Lower lobe of right lung (tissue), 2 donors: ENCODE measurements around the gene RASSF4. TPM values are rescaled to one million over a fixed set of nuclear protein-coding genes. Genes with fewer than 3 reads are reported as not detected.

Source experiments
- ATAC-seq, 2 donors: fragments of 200-7000 bp; cut with Tn5 transposase; one replicate each; pipeline ENCODE4 v1.9.1; 2020 to 2022; ENCODE audit warnings: mild to moderate bottlenecking in 2 of 2, moderate library complexity in 2 of 2
- DNase-seq: peaks from one replicate; pipeline ENCODE4 v3.0.0-alpha.2; 2020
- H3K27ac ChIP-seq: fragments of 200-600 bp; one replicate; pipeline ENCODE4 v1.8.0; 2022
- H3K27me3 ChIP-seq: fragments of 200-600 bp; one replicate; pipeline ENCODE4 v1.8.0; 2022; ENCODE audit warnings: low read depth
- H3K36me3 ChIP-seq: fragments of 200-600 bp; one replicate; pipeline ENCODE4 v1.8.0; 2022; ENCODE audit warnings: mild to moderate bottlenecking
- H3K4me1 ChIP-seq: fragments of 200-600 bp; one replicate; pipeline ENCODE4 v1.8.0; 2022
- H3K4me3 ChIP-seq: fragments of 200-600 bp; one replicate; pipeline ENCODE4 v1.8.0; 2022; ENCODE audit warnings: mild to moderate bottlenecking
- H3K9me3 ChIP-seq: fragments of 200-600 bp; one replicate; pipeline ENCODE4 v1.8.0; 2022
- intact Hi-C: fragments of 100-400 bp; cut with DNase I; formaldehyde crosslinking; loops from one replicate; pipeline ENCODE4 v1.11.0; 2022
- total RNA-seq: library from RNA; stranded (reverse); fragmentation: NEBNext Ultra II Directional; extraction: Animal tissue kit (Norgen Biotek cat#: 25700); gene quantifications from one replicate; pipeline ENCODE4 v1.2.1, GENCODE V29; 2021
- TF ChIP-seq, protein P1 (sequence below): fragments of 200-600 bp; IDR thresholded peaks from one replicate; pipeline ENCODE4 v1.8.0; 2022; ENCODE audit warnings: antibody characterized with exemption, mild to moderate bottlenecking
- donor health status: DM: no; HTN: yes; CAD: no; lungs with severe emphysema.

The RASSF4 gene
- total RNA-seq, 1 donor from 2014 or later, result 49.0 TPM

- Histone ChIP-seq H3K27me3 (no peaks in the 10 kb centered on the region), H3K9me3 (no peaks in the 10 kb centered on the region), H3K27ac (peak overlapping the region; percentile 81), H3K4me3 (no peak overlapping the region), H3K4me1 (peaks cover 88% of the 10 kb centered on the region), H3K36me3 (peaks cover 38% of the 10 kb centered on the region)
- no peak for ATAC-seq
- intact Hi-C loops, result no loop called here
- no peak for DNase-seq
- TF ChIP-seq, protein P1, sequence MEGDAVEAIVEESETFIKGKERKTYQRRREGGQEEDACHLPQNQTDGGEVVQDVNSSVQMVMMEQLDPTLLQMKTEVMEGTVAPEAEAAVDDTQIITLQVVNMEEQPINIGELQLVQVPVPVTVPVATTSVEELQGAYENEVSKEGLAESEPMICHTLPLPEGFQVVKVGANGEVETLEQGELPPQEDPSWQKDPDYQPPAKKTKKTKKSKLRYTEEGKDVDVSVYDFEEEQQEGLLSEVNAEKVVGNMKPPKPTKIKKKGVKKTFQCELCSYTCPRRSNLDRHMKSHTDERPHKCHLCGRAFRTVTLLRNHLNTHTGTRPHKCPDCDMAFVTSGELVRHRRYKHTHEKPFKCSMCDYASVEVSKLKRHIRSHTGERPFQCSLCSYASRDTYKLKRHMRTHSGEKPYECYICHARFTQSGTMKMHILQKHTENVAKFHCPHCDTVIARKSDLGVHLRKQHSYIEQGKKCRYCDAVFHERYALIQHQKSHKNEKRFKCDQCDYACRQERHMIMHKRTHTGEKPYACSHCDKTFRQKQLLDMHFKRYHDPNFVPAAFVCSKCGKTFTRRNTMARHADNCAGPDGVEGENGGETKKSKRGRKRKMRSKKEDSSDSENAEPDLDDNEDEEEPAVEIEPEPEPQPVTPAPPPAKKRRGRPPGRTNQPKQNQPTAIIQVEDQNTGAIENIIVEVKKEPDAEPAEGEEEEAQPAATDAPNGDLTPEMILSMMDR, result no peak
Measured at GRCh38 chr10:44995581-44995913, 35.9 kb downstream of the RASSF4 start.

- peaks cover 33% of the 10 kb centered on the region for H3K36me3 ChIP-seq
- peak overlapping the region; percentile 81 for H3K27ac ChIP-seq
- H3K27me3 ChIP-seq, result no peaks in the 10 kb centered on the region
- DNase-seq (no peak), ATAC-seq (peak in 1 of 2 donors; percentile 16)
- no peak overlapping the region for H3K4me3 ChIP-seq
- peaks cover 82% of the 10 kb centered on the region for H3K4me1 ChIP-seq
- H3K9me3 ChIP-seq, result no peaks in the 10 kb centered on the region
- TF ChIP-seq, protein P1, result no peak
- intact Hi-C loops, result no loop called here
Measured at GRCh38 chr10:44995914-44996669, 36.5 kb downstream of the RASSF4 start.

DNA sequence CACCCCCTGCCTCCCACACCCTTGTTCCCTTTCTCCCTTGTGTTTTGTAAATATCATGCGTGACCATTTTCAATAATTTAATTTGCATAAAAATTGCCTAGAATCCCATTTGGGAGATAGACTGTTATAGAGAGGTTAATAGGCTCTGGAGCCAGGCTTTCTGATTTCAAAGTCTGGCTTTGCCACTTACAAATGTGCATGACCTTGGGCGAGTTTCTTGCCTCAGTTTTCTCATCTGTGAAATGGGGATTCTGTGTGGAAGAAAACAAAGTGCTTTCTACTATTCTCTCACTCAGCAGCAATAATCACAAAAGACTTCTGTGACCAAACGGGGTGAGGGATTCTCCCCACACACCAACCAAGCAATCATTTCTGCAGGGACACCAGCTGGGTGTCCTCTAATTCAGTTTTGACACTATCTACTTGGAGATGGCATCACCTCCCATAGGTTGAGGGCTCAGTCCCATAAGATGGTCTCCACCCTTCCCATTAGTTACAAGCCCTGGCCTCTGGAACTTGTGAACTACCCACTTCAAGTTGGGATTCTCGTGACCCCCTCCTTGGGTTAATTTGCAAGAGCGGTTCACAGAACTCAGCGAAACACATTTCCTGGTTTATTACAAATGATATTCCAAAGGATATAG, 37.6 kb downstream of the RASSF4 start:
- intact Hi-C loops, result no loop called here
- H3K4me1 ChIP-seq, result peaks cover 80% of the 10 kb centered on the region
- peaks cover 23% of the 10 kb centered on the region for H3K36me3 ChIP-seq
- ATAC-seq (no peak), DNase-seq (no peak)
- TF ChIP-seq, protein P1, result no peak
- no peak overlapping the region for H3K4me3 ChIP-seq
- no peaks in the 10 kb centered on the region for H3K9me3 ChIP-seq
- H3K27me3 ChIP-seq, result no peaks in the 10 kb centered on the region
- H3K27ac ChIP-seq, result peak overlapping the region; percentile 81

DNA sequence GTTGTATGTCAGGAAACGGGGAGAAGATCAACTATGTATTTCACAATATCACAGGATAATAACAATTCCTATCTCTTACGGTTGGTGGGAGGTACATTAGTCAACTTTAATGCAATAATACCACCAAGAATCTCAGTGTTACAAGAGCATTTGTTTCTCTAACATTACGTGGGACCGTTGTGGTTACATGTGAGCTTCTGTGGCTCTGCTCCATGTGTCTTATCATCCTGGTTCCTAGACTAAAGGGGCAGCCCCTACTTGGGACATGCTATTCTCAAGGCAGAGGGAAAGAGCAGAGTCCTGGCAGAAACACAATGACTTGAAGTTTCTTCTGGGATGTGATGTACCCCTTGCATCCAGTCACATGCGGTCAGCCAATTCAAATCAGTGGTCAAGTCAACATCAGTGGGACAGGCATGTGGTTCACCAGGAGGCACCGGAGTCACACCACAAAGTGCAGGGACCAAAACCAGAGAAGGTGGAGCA, 38.6 kb downstream of the RASSF4 start:
- intact Hi-C loops, result no loop called here
- TF ChIP-seq, protein P1, result no peak
- H3K4me3 ChIP-seq, result no peak overlapping the region
- no peaks in the 10 kb centered on the region for H3K9me3 ChIP-seq
- peaks cover 82% of the 10 kb centered on the region for H3K4me1 ChIP-seq
- peaks cover 15% of the 10 kb centered on the region for H3K36me3 ChIP-seq
- H3K27me3 ChIP-seq, result no peaks in the 10 kb centered on the region
- ATAC-seq (no peak), DNase-seq (no peak)
- H3K27ac ChIP-seq, result peak overlapping the region; percentile 81

DNA sequence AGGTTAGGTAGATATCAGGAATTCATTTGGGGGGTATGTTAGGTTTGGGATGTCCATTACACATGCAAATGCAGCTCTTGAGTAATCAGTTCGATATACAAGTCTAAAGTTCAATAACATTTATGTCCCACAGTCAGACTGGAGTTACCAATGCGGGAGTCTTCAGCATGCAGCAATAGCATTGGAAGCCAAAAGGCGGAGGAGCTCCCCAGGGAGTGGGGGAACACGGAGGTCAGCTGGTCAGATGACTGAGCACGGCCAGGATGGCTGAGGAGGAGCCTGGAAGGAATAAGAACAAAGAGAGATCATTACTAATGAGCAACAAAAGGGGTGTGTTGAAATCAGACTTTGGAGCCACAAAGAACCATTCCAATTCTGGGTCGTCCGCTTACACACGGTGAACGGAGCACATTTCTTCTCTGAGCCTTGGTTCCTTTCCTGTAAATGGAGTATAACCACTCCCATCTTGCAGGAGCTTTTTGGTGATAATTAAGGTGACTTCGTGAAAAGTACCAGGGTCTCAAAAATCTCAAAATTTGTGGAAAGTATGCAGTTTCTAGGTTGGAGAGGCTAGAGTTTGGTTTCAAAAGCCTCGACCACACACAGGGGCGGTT, 40.6 kb downstream of the RASSF4 start:
- H3K4me1 ChIP-seq, result peaks cover 62% of the 10 kb centered on the region
- intact Hi-C loops, result no loop called here

More for the DNA sequence above, 40.6 kb downstream of the RASSF4 start:
- peak overlapping the region; percentile 74 for H3K4me3 ChIP-seq
- peak overlapping the region; percentile 95 for H3K27ac ChIP-seq
- DNase-seq (no peak), ATAC-seq (peak; percentile 5 to 45)
- H3K9me3 ChIP-seq, result no peaks in the 10 kb centered on the region
- peaks cover 21% of the 10 kb centered on the region for H3K36me3 ChIP-seq
- no peaks in the 10 kb centered on the region for H3K27me3 ChIP-seq
- TF ChIP-seq, protein P1, result no peak
